Stimulated activated CD8-positive, alpha-beta memory T cell treated with anti-CD3 and anti-CD28 coated beads, Interleukin-12 subunit alpha, Interleukin-12 subunit beta, amount 100 ng/mL, for 24 hours (primary cell): ENCODE data around the gene VWA8.
"Not testable (repeated sequence)": the region's sequence is repeated elsewhere in the genome, so short reads cannot be mapped to it uniquely, and the experiment has no call there.

Experiments used
- DNase-seq: peaks from one replicate; pipeline ENCODE4 v3.0.0-alpha.2; 2020; ENCODE audit errors: extremely low read depth

Gene VWA8

DNA sequence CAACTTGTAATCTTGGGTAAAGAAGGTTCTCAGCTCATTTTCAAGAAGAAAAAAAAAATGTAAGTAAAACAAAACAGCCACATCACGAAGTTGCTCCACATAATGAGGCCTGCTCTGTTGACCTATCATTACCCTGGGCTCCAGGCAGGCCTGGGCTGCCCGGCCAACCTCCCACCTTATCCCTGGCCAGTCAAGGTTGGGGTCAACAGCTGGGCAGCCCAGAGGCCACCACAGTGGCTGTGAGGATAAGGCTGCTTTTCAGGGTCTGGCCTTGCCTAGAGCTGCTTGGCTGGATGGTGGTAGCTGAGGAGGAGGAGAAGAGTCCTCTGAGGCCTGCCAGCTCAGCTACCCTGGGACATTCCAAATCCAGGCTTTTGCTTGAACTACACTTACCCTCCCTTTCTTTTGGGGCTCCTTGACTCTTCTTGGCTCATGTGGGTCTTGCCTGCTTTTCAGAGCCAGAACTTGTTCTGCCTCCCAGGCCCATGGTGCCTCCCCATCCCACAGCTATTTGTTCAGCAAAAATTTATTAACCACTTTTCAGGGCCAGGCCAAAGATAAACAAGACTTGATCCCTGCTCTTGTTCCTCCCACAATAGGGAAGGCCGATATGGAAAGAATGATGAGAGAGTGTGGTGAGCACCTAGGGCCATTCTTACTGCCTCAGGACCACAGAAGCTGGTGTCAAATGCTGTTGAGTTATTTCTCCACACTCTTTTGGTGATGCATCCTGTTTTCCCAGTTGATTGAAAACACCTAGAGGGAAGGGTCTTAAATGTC, 401.9 kb downstream of the VWA8 start:
- DNase-seq = no peak

DNA sequence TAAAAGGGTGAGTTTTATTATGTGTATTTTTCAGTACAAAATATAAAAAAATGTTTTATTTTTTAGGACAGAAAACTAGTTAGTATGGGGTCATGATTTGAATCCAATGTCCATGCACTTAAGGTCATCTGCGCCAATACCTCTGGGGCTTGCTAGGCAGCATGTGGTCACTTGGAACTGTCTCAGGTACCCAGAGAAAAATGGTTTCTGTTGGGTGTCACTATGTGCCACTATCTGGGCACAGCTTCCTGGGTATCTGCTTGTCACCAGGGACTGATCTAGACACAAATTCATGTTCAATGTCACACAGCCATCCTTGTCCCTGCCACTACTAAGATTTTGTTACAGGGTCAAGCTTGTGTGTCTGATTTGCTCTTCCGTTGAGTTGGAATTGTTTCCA, 403.2 kb downstream of the VWA8 start:
- DNase-seq = no peak

DNA sequence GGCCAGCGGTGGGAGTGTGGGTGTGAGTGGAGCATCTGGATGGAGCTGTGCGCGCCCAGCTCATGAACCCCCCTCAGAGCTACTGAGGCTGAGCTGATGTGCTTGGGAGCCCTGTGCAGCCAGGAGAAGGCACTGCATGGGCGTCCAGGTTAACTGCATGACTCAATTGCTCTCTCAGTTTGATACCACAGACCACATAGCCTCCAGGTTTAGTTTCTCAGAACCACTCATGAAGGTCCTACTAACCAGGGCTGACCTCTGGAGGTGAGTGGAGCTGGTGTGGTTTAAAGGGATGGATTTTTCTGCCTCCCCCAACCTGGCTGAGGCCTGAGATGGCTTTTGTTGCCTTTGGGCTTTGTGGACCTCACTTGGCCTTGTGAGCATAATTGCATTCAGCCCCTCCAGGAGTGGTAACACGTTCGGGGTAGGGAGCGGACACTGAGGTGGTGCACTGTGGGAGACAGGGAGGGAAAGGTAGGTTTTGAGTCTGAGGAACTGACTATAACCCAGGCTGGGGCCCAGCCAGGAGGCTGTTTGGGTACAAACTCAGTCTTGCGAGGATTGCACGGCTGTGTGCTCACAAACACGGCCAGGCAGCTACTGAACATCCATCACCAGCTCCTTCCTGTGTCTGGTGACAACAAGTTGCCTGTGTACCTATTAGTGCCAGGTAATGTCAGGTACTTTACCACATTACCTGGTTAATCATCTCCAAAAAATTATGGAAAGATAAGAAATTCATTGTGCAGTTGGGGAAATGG, 406.1 kb downstream of the VWA8 start:
- no peak for DNase-seq

- DNase-seq = no peak
Observed at GRCh38 chr13:41554180-41554579, 406.7 kb downstream of the VWA8 start.

- DNase-seq = no peak
Observed at GRCh38 chr13:41552031-41552430, 408.9 kb downstream of the VWA8 start.

DNA sequence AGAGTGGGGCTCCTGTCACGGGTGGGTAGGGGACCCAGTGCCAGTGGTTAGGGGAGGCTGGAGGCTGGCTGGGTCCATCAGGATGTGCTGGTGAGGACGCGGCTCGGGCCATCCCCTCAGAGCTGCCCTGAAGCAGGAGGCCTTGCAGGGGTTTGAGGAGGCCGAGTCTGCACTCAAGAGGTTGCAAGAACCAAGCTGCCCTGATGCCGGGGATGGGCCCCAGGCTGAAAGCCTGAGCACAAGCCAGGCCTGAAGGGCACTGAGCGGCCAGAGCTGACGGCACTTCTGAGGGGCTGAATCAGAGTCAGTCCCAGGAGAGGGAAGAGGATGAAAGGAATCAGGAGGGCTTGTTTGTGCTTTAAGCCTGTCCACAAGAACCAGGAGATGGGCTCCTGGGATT, 410.6 kb downstream of the VWA8 start:
- DNase-seq = no peak

DNA sequence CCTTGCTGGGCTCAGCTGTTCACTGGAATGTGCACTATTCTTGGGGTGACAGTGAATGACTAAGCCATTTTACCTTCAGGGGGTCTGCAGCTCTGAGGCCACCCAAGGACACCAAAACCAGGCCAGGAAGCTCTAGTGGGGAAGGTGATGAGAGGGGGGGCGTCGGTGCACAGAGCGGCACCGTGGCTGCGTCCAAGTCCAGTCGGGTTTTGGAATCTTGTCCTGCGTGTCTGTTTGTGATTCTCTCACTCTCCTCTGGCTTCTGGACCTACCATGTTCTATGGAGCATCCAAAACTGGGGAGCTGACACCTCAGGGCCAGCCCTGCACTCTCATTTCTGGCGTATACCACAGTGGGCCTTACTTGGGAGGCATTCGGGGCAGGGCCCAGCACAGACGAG, 411.4 kb downstream of the VWA8 start:
- DNase-seq = no peak

GRCh38 chr13:41548910-41549309, 412.0 kb downstream of the VWA8 start:
- no peak for DNase-seq

DNA sequence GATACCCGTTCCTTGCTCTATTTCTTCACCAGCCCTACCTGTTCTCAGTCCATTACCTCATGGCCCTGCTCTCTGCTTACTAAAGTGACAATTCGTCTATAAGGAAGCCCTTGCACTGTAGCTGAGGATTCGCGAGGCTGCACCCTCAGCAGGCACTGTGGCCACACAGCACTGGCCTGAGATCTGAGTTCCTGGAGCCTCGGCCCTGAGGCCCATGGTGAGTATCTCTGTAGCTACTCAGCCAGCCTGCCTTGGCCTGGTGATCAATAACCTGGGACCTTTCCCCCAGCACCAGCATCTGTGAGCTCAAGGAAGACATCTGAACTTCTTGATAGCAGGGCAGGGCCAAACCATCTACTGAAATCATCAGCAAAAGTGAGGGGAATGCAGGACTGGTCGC, 412.9 kb downstream of the VWA8 start:
- no peak for DNase-seq

DNA sequence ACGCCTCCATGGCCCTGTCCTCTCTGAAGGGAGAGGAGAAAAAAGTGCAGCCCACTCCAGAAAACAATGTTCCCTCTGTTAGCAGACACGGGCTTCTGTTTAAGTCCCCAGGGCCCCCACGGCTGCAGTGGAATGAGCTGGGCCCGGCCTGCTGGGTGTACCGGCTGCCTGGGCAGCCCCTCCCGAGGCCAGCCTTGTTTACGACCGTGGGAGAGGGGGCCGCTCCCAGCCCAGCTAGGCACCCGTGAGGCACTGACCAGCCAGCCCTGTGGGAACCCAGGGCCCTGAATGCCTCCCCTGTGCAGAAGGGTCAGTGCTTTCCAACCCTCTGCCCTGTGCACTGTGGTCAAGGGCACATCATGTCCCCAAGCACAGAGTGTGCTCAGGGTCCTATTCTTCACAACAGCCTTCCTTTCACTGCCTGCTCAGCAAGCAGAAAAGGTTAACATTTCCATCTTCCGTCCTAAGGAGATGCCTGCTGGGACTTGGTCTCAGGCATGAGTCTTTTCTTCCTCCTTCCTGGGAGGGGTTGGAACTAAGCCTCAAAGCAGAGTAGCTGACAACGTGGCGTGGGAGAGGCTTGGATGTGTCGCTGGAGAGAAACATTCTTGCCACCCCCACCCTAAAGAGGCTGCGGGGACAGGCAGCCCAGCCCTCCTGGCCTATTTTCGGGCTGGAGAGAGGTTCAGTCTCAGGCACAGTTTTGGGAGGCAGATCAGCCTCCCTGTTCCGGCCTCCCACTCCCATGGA, 413.5 kb downstream of the VWA8 start:
- DNase-seq = no peak

DNA sequence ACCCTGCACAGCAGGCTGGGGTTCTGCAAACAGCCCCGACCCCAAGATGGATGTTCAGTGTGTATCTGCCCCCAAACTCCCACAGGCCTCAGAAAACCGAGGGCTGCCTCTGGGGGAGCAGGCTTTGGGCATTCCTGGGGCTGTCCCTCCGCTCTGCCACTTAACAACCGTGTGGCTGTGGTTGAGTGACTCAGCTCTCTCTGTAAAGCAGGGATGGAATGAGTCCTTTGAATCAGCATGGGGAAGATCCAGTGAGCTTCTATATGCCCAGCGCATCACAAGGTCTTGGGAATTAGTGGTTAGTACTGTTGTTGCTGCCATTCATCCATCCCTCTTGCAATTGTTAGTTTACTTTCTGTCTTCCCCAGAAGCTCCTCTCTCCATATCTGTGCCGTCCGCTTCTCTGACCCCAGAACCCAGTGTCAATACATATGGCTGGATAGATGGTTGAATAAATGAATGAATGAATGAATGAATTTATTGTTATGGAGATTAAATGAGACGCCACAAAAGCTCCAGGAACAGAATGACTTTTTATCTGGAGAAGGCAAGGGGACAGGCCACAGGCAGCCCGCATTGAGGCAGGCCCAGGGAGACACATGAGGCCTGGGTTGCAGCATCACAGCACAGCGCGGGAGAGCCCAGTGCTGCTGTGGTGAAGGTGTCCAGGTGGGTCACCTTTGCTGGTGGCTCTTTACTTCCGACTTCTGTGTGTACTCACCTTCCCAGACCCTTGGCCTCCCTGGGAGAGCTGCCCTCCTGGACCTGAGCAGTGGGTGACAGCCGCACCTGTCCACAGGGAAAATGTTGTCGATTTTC, 414.3 kb downstream of the VWA8 start:
- DNase-seq = no peak

DNA sequence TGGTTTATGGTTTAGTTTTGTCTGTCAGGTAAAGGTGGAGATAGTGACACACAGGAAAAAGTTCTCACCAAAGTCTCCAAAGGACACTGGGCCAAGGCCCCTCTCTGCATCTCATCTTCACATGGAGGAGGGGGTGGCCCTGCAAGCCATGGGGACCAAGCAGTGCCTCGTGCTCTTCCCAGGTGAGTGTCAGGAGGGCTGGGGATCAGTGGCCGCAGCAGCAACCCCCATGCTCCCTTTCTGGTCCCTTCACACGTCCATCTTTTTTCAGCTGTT, 415.5 kb downstream of the VWA8 start:
- no peak for DNase-seq

- no peak for DNase-seq
Observed at GRCh38 chr13:41543664-41544300, 417.1 kb downstream of the VWA8 start.

DNA sequence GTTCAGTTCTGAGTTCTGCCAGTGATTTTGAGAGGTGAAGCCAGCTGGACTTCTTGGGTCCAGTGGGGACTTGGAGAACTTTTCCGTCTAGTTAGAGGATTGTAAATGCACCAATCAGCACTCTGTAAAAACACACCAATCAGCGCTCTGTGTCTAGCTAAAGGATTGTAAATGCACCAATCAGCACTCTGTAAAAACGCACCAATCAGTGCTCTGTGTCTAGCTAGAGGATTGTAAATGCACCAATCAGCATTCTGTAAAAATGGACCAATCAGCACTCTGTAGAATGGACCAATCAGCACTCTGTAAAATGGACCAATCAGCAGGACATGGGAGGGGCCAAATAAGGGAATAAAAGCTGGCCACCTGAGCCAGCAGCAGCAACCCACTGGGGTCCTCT, 418.1 kb downstream of the VWA8 start:
- not testable (repeated sequence) for DNase-seq

DNA sequence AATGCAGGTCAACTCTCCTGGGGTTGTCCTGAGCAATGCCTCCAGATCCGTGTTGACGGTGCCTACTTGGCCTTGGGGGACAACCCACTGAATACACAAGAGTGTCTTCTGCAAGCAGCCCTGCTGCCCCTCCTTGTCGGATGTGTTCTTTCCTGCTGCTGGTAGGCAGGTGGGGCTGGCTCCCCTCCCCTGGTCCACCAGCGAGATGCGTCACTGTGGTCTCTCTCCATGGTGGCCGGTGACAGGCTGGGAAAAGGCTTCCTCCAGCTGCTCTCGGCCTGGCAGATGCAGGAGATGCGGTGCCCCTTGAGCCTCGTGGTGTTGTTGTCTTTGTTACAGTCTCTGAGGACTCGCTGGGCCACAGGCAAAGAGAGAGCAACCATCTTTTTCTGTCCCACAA, 418.6 kb downstream of the VWA8 start:
- DNase-seq = no peak

DNA sequence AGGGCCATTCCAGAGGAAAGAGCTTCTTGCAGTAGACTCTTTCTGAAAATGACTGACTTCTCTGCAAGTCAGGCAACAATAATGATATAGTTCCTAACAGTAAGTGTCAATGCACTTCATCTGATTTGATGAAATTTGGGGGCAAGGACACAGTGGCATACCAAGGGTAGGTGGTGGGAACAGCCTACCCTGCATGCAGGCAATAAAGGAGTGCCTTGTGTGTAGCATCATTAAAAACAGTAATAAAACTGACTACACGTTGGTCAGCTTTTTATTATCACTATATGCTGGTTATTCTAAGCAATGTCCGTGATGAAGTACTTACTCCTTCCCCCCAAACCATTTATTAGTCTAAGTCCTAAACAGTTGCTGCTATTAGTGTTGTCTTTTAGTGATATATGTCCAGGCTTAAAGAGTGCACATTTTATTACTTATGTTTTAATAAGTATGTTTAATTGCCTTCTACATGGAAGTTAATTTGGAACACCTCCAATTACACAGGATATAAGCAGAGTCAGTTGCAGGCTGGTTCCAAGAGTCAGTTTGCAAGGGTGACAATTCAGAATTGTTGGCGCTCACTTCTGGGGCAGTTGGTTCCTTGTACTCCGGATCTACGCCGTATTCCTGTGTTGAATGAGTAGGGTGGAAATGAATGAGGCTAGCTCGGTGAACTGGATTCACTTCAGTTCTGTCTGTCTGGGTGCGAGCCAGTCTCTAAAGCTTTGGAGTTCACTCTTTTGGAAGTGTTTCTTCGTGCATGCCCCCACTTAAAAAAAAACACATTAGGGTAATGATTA, 419.6 kb downstream of the VWA8 start:
- DNase-seq = no peak

GRCh38 chr13:41540240-41540639, 420.7 kb downstream of the VWA8 start:
- DNase-seq = not testable (repeated sequence)

GRCh38 chr13:41533266-41534052, 427.4 kb downstream of the VWA8 start:
- DNase-seq = no peak

DNA sequence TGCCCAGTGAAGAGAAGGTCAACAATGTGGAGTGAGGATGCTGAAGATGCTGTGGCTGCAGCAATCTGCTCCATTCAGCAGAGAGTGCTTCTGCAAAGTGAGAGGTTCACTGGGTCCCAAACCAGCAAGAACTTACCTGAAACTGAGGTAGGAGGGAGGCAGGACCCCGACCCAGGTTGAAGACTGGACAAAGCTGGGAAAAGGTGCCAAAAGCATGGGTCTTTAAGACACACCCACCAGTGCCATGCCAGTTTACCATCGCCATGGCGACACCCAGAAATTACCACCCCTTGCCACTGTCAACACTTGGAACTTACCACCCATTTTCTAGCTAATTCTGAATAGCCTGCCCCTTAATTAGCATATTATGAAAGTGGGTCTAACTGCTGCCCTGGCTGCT, 432.9 kb downstream of the VWA8 start:
- DNase-seq = no peak
